ENCODE results near the gene RAB11FIP2.

- TF ChIP-seq CTCF (IDR thresholded peaks at IDR 0.05) (no peak), POLR2A (IDR thresholded peaks at IDR 0.05) (no peak), POLR2AphosphoS5 (IDR thresholded peaks at IDR 0.05) (no peak)
Observed at GRCh38 chr10:117997673-117998072, 49.1 kb downstream of the RAB11FIP2 start.

Data from breast epithelium (tissue), 3 donors.